HL-60/S4 (cell line): ENCODE measurements around the gene SMC6.

Source experiments
- in situ Hi-C: fragments of 300-500 bp; cut with MboI; formaldehyde crosslinking; loops from 2 replicates; pipeline ENCODE4 v1.14.3; 2022; ENCODE audit warnings: low sequenced_read_pairs

Gene SMC6

DNA sequence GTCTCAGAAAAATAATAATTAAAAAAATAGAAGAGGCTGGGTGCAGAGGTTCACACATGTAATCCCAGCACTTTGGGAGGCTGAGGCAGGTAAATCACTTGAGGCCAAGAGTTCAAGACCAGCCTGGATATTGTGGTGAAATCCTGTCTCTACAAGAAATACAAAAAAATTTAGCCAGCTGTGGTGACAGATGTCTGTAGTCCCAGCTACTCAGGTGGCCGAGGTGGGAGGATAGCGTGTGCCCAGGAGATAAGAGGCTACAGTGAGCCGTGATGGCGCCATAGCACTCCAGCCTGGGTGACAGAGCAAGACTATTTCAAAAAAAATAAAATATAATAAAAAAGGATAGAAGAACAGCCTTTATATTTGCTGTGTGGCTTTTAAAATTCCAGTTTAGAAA lies 35.9 kb downstream of the SMC6 start:
- in situ Hi-C loops = no loop called here

DNA sequence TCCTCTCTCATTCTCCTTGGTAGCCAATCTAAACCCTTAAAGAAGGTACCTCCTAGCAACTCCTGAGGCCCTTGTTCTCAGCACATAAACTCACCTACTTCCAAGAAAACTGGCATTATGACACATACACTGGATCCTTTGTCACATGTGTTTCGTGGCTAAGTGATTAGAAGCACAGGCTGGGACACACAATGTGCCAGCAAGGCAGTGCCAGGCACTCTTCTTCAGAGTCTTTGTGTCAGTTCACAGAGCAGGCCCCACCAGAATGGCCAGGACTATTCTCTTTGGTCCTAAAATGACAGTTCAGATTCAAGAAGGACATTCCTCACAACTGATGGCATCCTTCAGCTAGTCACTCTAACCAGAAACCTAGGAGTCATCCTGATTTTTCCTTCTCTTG lies 40.3 kb downstream of the SMC6 start:
- in situ Hi-C loops = no loop called here

DNA sequence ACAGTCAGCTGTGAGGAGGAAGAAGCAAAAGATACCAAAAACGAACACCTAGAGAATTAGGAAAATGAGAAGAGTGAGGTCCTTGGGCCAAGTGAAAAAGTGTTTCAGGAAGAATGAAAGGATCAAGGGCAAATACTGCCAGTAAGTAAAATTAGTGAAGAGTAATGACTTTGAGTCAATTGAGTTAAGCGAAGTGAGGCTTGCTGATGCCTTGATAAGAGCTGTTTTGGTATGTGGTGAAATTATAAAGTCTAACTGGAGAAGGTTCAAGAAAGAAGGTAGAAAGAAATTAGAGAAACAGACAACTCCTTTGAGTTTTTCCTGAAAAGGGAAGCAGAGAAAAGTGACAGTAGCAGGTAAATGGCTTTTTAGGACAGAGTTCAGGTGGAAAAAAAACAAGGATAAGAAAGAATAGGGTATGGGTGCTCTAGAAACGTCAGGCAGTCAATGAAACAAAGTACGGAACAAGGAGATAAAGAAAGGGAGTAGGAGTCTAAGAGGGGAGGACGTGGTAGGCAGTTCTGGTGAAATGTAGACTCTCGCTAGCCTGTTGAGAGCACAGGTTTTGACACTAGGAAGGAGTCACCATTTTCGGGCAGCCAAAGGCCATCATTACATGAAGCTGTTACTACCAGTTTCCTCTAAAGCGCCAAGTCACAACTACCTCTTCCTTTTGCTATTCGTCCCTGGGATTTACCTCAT lies 42.9 kb downstream of the SMC6 start:
- in situ Hi-C loops = no loop called here

DNA sequence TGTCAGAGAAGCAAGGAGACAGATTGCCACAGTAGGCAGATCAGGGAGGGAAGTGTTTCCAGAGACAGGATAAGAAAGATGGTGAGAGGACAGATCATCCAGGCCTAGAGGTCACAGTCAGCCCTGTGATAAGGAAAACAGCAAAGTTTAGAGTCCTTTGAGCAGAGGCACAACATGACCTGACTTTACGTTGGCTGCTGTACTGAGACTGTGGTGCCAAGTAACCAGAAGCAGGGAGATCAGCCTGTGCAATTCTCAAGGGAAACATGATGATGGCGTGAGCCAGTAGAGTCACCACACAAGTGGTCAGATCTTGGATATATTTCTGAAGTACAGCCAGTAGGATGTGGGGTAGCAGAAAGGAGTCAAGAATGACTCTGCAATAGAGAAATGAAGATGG lies 43.7 kb downstream of the SMC6 start:
- in situ Hi-C loops = no loop called here

DNA sequence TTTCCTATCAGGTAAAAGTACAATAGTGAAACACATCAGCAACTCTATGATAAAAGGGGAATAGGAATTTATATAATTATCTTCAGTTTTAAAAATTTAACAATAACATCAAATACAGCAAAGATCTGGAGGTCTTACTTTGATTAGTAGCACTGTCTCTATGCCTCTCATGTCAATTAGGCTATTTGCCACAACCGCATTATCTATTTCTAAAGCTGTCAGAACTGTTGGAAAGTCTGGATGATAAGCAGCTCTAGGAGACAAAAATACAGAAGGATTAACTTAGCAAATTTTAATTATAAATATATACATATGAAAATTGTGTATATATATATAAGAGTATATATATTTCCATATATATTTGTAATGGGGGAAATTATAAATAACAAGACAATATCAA lies 45.1 kb downstream of the SMC6 start:
- in situ Hi-C loops = no loop called here

DNA sequence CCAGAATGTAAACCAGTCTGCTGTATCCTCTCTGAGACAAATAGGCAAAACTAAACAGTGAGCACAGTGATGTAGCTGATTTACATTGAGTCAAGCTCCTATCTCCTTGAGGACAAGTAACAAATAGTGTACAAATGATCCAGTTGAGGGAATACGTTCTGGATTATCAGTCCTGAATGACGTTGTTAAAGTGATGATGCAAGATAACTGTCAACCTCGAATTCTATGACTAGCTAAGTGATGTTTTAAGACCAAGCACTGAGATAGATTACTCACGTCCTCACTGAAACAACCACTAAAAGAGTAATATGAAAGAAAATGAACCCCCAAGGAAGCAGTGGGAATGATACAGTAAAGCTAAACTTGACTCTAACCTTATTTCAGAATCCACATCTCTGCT lies 46.8 kb downstream of the SMC6 start:
- in situ Hi-C loops = no loop called here

DNA sequence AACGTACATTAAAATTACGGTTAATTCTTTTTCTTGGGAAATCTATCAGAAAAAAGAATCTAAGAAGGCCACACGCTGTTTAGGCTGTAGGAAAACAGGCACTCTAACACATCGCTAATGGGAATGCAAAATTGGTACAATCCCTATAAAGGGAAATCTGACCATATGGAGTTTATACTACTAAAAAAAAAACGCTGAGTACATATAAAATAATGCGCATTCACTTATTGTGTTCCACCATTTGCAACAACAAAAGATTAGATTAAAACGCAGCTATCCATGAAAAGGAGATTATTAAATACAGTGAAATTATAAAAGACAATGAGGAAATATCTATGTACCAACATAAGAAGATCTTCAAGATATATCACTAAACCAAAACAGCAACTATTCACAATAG lies 62.8 kb downstream of the SMC6 start:
- in situ Hi-C loops = no loop called here

DNA sequence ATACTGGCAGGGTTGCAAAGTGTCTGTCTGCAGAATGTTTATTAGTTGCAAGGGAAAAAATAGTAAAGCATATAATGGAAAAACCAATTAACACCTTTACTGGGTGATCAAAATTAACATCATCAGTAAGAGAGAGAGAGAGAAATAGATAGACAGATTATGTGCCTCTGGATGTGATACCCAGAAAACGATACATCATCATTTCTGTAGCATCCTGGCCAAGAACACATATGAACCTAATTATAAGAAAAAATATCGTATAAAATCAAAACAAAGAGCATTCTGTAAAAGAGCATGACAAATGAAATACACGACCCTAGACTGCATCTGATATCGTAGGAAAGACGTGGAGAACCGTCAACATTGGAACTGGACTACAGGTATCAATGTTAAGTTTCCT lies 64.6 kb downstream of the SMC6 start:
- in situ Hi-C loops = no loop called here

DNA sequence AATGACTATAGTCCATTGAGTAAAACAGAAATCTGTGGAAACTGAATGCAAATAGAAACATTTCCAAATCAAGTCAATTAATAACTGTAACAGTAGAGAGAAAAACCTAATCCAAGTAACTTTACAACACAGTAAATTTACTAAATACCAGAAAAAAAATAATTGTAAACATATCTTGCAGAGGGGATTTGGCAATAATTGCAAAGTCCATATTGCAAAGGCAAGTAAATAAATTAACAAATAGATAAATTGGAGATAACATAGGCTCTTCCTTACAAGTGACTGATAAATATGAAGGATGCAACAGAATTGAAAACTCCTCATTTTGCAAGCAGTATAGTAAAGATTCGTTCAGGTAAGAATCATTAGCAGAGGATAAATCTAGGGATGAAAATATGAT lies 65.0 kb downstream of the SMC6 start:
- in situ Hi-C loops = no loop called here

DNA sequence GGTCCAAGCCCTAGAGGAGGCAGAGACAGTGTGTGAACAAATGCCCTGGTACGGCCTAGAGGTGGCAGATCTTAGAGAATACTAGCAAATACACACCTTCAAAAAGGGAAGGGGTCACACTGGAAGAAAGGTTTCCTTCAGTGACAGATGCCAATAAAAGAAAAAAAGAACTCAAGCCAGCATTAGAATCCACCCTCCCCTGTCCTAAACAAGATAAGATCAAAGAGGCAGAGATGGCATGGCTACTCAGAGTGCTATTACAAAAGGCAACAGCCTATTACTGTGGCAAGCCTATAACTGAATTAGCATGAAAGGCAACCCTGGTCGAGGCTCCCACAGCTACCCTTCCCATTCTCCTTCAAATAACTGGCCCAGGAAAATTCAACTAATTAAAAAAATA lies 69.6 kb downstream of the SMC6 start:
- in situ Hi-C loops = no loop called here

DNA sequence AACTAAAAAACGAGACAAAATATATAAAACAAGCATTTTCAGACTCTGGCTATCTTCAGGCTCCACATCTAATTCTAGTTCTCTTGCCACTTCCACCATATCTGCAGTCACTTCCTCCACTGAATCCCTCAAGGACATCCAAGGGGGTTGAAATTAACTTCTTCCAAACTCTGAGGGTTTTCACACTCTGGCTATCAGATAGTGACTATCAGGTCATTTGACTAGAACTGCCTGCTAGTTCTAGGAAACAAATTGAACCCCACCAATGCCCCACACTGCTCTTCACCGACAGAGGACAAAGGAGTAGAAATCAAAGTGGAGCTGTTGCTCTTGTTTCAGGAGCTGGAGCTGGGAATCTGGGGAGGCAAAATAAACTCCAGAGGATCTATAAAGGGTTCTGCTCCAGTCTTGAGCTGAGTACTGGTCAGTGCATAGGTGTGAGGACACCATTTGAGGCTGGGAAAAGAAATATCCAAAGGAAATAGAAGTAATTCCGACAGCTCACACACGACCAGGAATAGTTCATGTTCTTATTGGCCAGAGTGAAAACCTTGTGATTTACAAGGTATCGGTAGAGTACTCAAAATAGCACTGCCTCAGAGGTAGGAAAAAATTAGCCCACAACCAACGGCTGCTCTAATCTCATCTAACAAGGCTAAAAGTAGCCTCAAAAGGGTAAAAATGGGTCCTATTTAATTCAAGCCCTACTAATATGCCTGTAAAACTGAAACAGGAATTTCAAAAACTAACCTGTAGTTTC lies 71.3 kb downstream of the SMC6 start:
- in situ Hi-C loops = no loop called here

DNA sequence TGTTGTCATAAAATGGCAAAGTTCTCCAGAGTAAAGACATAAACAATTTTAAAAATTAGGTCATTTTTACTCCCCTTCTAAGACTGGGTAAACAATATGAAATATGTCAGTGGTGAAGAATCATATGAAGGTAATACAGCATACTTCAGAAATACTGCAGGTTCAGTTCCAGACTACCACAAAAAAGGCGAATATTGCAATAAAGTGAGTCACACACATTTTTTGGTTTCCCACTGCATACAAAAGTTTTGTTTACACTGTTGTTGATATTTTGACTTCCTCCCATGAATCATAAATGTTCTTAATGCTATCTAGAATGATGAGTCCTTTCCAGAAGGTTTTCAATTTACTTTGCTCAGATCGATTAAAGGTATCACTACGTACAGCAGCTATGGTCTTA lies 73.5 kb downstream of the SMC6 start:
- in situ Hi-C loops = no loop called here

DNA sequence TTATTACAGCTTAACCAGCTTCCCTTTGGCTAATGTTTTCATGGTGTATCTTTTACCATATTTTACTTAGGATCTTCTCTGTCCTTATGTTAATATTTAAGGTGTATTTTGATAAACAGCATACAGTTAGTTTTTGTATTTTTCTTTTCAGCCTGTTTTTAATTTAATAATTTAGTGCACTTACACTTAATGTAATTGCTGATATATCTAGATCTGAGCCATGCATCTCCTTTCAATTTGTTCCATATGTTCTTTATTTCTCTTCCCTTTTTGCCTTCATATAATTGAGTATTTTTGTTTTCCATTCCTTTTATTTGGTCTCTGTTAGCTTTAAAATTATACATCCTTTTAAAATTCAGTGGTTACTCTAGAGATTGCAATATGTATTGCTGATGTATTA lies 78.8 kb downstream of the SMC6 start:
- in situ Hi-C loops = no loop called here

DNA sequence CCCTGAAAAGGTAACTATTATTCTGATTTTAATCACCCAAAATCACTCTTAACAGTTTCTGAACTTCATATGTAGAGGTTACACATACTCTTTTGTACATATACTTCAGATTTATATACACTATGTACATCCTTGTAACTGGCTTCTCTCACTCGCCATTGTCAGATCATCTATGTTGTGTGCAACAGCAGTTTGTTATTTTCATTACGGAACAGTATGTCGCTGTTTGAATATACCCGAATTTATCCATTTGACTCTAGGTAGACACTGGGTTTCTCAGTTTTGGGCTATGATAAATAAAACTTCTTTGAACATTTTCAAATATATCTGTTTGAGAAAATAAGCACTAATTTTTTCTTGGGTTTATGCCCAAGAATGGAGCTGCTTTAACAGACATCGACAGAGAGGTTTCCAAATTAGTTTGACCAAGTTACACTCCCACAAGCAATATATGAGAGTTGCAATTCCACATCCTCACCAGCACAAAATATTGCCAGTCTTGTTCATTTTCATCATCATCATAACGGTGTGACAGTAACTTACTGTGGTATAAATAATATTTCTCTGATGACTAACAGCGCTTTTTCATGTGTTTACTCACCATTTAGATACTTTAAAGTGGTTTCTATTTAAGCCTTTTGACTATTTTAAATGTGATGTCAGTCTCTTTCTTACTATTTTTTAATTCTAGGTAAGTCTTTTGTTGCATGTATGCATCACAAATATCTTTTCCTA lies 80.9 kb downstream of the SMC6 start:
- in situ Hi-C loops = no loop called here

DNA sequence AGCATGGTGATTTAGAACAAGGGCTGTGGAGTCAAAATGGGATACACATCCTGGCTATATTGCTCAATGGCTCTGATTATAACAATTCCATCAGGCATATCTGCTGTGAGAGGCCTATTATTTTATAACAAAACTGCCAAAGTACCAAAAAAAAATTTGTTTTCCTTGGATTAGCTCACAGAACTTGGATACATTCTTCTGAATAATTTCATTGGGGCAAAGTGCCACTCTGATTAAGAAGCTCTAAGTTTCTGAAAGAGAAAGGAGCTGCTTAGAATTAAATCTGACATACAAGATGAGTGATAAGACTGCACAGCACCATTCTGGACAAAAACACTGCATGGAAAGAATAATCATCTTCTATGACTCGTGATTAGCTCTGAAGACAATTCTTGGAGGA lies 85.7 kb downstream of the SMC6 start:
- in situ Hi-C loops = no loop called here

DNA sequence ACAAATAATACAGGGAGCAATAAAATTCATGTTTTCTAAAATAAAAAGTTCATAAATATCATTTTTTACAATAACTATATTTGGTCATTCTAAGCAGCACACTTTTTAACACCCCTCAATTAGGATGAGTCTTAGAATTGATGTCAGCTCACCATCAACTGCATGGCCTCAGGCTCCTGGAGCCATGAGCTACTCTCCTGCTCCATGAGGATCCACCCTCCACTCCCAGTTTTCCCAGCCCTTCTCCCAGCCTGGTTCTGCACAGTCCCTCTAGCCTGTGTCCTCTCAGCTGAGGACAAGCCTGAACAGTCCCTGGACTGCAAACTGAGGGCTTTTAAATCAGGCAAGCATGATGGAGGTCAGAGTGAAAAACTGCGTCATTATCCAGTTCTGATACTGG lies 89.1 kb downstream of the SMC6 start:
- in situ Hi-C loops = no loop called here

DNA sequence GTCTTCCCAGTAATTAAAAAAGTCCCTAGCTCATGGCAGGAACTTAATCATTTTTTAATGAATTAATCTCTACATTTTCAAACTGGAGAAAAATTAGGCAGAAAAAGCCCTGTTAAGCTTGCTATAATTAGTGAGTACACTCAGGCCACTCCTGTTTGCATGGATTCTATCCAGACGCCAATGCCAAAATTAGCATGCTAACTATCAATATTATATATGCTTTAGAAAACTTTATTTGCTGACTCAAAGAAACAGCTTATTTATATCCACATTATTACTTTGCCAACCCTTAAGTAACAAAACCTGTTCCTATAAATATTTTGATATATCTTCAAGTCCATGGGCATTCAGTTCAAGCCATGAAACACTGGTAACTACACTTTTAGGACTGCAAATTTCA lies 90.9 kb downstream of the SMC6 start:
- in situ Hi-C loops = no loop called here

DNA sequence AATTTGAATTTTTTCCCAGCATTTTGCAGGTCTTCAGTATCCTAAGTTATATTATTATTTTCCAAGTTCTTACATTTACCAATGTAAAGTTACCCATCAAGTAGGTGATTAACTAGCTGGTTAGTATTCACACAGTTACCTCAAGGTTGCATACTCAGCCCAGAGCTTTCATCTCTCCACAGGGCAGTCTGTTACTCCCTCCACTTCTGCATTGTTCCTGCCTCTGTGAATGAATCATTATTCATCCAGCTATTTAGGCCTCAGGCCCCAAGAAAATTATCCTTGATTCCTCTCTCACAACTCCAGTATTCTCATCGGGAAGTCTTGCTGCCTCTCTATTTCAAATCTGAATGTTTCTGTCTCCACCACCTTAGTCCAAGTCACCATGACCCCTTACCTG lies 92.2 kb downstream of the SMC6 start:
- in situ Hi-C loops = no loop called here

DNA sequence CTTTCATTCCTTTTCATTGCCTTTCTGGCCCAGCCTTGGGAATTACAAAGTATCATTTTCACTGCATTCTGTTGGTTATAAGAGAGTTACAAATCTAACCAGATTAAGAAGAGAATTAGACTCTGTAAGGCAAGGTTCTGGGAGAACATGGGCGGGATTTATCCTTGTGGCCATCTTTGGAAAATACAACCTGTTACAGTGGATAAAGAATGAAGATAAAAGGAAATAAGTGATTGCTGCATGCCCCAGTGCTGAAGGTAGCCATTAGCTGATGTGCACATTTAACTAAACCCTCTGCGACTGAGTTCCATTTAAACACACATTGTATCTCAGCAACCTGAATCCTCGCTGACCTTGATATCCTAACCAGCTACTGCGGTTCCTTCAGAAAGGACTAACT lies 93.4 kb downstream of the SMC6 start:
- in situ Hi-C loops = no loop called here

DNA sequence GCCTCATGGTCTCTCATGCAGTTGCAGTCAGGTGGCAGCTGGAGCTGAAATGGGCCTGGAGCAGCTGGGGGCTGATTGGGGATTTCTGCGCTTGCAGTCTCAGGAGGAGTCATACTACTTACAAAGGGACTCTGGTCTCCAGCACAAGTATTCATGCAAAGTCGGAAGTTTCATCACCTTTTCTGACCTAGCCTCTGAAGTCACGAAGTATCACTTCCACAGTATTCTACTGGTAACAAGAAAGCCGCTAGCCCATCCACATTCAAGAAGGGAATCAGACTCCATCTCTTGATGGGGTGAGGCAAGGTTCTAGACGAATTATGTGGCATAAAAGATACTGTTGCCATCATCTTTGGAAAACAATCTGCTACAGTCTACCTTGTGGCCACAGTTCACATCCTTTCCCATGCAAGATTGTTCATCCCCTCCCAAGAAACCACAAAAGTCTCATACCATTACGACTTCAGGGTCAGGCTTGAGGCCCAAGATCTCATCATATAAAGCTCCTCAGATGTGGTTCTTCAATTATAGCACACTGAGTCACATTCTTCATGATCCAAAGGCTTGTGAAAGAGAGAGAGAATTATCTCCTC lies 95.3 kb downstream of the SMC6 start:
- in situ Hi-C loops = no loop called here

DNA sequence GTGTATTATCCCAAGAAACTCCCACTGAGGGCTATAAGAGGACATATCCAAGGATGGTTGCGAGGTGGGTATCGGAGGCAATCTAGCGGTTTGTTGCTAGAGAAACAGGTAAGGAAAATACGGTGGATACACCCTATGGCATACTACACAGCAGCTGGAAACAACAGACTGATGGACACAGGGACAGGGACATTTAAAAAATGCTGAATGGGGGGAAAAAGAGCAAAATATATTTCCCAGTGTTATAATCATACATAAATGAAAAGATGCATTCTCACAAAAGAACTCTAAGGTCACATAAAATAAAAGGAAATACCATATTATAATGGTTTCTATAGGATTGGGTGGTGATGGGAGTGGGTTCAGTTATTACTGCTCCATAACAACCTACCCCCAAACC lies 95.9 kb downstream of the SMC6 start:
- in situ Hi-C loops = no loop called here
